SU-DHL-6 (cell line): ENCODE data around the gene TARBP1.

Experiments used
- EZH2phosphoT487 ChIP-seq: fragments of 200-600 bp; sonication (generic), shearing (Covaris generic); conservative IDR thresholded peaks from 2 replicates; pipeline ENCODE4 v1.6.1; 2018; ENCODE audit warnings: mild to moderate bottlenecking, antibody characterized with exemption, low read length, moderate library complexity, mixed read lengths
- TF ChIP-seq, protein P1 (sequence below): fragments of 200-600 bp; sonication (generic); IDR thresholded peaks from one replicate; pipeline ENCODE4 v1.5.1; 2017; ENCODE audit warnings: antibody characterized with exemption, mild to moderate bottlenecking, low read length, moderate library complexity; ENCODE audit not compliant: insufficient read depth, poor library complexity, severe bottlenecking

DNA sequence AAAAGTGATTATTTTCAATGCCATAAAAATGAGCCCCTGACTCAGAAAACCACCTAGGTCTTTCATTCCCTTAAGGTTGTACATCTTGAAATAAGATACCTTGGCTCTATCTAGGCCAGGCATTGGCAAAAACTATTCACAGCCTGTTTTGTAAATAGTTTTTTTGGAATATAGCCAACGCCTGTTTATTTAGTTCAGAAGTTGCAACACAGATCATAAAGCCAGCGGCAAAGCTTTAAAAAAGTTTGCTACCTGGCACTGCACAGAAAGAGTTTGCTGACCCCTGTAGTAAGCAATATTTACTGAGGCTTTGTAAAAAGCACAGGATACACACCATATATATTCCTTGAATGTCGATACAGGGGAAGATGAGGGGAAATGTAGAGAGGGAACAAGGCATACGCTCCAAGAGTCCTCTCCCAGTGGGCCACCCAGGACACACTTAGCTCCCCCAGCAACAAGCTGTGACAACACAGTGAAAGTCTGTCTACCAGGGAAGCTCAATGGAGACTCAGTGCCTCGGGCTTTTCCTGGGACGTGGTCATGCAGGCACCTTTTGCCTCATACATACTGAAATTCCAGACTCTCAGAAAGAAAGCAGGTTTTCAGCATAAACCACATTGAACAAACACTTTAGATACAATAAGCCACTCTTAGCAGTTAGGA, 20.5 kb downstream of the TARBP1 start:
- TF ChIP-seq, protein P1, sequence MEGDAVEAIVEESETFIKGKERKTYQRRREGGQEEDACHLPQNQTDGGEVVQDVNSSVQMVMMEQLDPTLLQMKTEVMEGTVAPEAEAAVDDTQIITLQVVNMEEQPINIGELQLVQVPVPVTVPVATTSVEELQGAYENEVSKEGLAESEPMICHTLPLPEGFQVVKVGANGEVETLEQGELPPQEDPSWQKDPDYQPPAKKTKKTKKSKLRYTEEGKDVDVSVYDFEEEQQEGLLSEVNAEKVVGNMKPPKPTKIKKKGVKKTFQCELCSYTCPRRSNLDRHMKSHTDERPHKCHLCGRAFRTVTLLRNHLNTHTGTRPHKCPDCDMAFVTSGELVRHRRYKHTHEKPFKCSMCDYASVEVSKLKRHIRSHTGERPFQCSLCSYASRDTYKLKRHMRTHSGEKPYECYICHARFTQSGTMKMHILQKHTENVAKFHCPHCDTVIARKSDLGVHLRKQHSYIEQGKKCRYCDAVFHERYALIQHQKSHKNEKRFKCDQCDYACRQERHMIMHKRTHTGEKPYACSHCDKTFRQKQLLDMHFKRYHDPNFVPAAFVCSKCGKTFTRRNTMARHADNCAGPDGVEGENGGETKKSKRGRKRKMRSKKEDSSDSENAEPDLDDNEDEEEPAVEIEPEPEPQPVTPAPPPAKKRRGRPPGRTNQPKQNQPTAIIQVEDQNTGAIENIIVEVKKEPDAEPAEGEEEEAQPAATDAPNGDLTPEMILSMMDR, result no peak
- no peak for TF ChIP-seq EZH2phosphoT487
